Endothelial cell of umbilical vein (primary cell): ENCODE measurements around the gene RELN. TPM values are rescaled to one million over a fixed set of nuclear protein-coding genes. Genes with fewer than 3 reads are reported as not detected.

Experiments
- BruUV-seq: library from RNA; stranded (reverse); fragments of 400-500 nt; replicated peaks from 2 replicates; lab custom pipeline; 2021; lab: Mats Ljungman, UMichigan
- CTCF ChIA-PET: fragments of 300-600, 350-600 bp; sonication (Branson Sonifier 250); formaldehyde crosslinking; loops from one replicate; lab custom pipeline; 2021; ENCODE audit warnings: antibody characterized with exemption, inconsistent platforms; lab: Charles Lee
- POLR2A ChIA-PET: fragments of 300-600, 350-600 bp; sonication (Branson Sonifier 250); formaldehyde crosslinking; loops from one replicate; lab custom pipeline; 2021; ENCODE audit warnings: antibody characterized with exemption, inconsistent platforms; lab: Charles Lee
- DNase-seq: peaks from one replicate; pipeline ENCODE4 v3.0.0-alpha.2; 2011; ENCODE audit warnings: low read depth, low spot score
- FAIRE-seq: peaks from 2 replicates; lab custom pipeline; 2011; peaks lifted over from hg19 to GRCh38; lab: Jason Lieb, UNC
- H2AFZ ChIP-seq: 2 replicates; pipeline ENCODE4 v1.6.0; 2012; ENCODE audit warnings: low read depth, low read length, control low read depth, inconsistent platforms
- H3K27ac ChIP-seq: 2 replicates; pipeline ENCODE4 v1.5.1; 2011; ENCODE audit warnings: low read depth, mild to moderate bottlenecking, control low read depth, low read length, moderate library complexity; ENCODE audit not compliant: insufficient read depth
- H3K27me3 ChIP-seq, 2 experiments: 2 replicates each; pipeline versions ENCODE4 v1.6.0 to v1.6.1; 2011; ENCODE audit warnings: low read length in 2 of 2, mixed read lengths in 1 of 2; ENCODE audit not compliant: control insufficient read depth in 2 of 2, insufficient read depth in 2 of 2
- H3K36me3 ChIP-seq, 2 experiments: 2 replicates in 1 of 2; 3 replicates in 1 of 2; pipeline ENCODE4 v1.5.1; 2011; ENCODE audit warnings: low read length in 2 of 2, mild to moderate bottlenecking in 1 of 2, moderate library complexity in 1 of 2; ENCODE audit not compliant: control insufficient read depth in 2 of 2, insufficient read depth in 2 of 2; ENCODE audit errors: extremely low read depth in 1 of 2
- H3K4me1 ChIP-seq: 3 replicates; pipeline ENCODE4 v1.5.1; 2011; ENCODE audit warnings: mild to moderate bottlenecking, low read length; ENCODE audit not compliant: control insufficient read depth, insufficient read depth; ENCODE audit errors: extremely low read depth
- H3K4me2 ChIP-seq: 2 replicates; pipeline ENCODE4 v1.6.1; 2011; ENCODE audit warnings: low read length, control low read depth, mixed read lengths; ENCODE audit not compliant: insufficient read depth
- H3K4me3 ChIP-seq, 3 experiments: fragments of 200-600 bp in 1 of 3; sonication (generic), shearing (Covaris generic) in 1 of 3; replicated peaks in 1 of 3; 2 replicates each; pipeline ENCODE4 v1.5.1; 2011 to 2016; ENCODE audit warnings: control low read depth in 3 of 3, low read length in 3 of 3, mild to moderate bottlenecking in 2 of 3, inconsistent platforms in 1 of 3, low read depth in 1 of 3, moderate library complexity in 1 of 3; ENCODE audit not compliant: insufficient read depth in 1 of 3
- H3K79me2 ChIP-seq: 2 replicates; pipeline ENCODE4 v1.6.0; 2012; ENCODE audit warnings: low read length, inconsistent platforms; ENCODE audit not compliant: control insufficient read depth, insufficient read depth
- H3K9ac ChIP-seq: replicated peaks from 2 replicates; pipeline ENCODE3; 2011; ENCODE audit warnings: low read length, control low read depth; ENCODE audit not compliant: insufficient read depth; ENCODE audit errors: extremely low read depth
- H3K9me1 ChIP-seq: replicated peaks from 3 replicates; pipeline ENCODE4 v1.6.0; 2011; ENCODE audit warnings: mild to moderate bottlenecking, low read length; ENCODE audit not compliant: control insufficient read depth, insufficient read depth; ENCODE audit errors: extremely low read depth
- H3K9me3 ChIP-seq: replicated peaks from 2 replicates; pipeline ENCODE4 v1.5.1; 2012; ENCODE audit warnings: low read length, inconsistent platforms; ENCODE audit not compliant: control insufficient read depth, insufficient read depth
- H4K20me1 ChIP-seq: replicated peaks from 2 replicates; pipeline ENCODE3; 2011; ENCODE audit warnings: mild to moderate bottlenecking, low read length; ENCODE audit not compliant: control insufficient read depth, insufficient read depth; ENCODE audit errors: extremely low read depth
- EZH2 ChIP-seq: IDR thresholded peaks from 2 replicates; pipeline ENCODE4 v1.6.1; 2012; ENCODE audit warnings: borderline replicate concordance, low read depth, mild to moderate bottlenecking, moderate library complexity, low read length, inconsistent platforms; ENCODE audit not compliant: severe bottlenecking
- FOS ChIP-seq: IDR thresholded peaks from 2 replicates; pipeline ENCODE4 v1.6.1; 2011; ENCODE audit warnings: mild to moderate bottlenecking, low read length, moderate library complexity, borderline replicate concordance; ENCODE audit not compliant: insufficient read depth
- GATA2 ChIP-seq: IDR thresholded peaks from 2 replicates; pipeline ENCODE4 v1.7.0; 2011; ENCODE audit warnings: low read depth, mild to moderate bottlenecking, moderate library complexity, mixed read lengths, low read length; ENCODE audit not compliant: insufficient read length, insufficient read depth
- JUN ChIP-seq: IDR thresholded peaks from 2 replicates; pipeline ENCODE4 v1.6.1; 2011; ENCODE audit warnings: borderline replicate concordance, low read depth; ENCODE audit not compliant: insufficient read length, insufficient read depth
- MYC ChIP-seq: IDR thresholded peaks from one replicate; pipeline ENCODE4 v1.6.1; 2011; ENCODE audit warnings: mild to moderate bottlenecking, low read depth, low read length
- POLR2A ChIP-seq: IDR thresholded peaks from 2 replicates; pipeline ENCODE4 v1.6.1; 2012; ENCODE audit warnings: low read depth, mild to moderate bottlenecking, control low read depth, low read length
- POLR2AphosphoS5 ChIP-seq: IDR thresholded peaks from 2 replicates; pipeline ENCODE4 v1.6.1; 2012; ENCODE audit warnings: low read depth, mild to moderate bottlenecking, control low read depth, low read length, moderate library complexity; ENCODE audit not compliant: insufficient read depth
- dilution Hi-C: fragments of 300-500 bp; cut with MboI; formaldehyde crosslinking; loops from one replicate; pipeline ENCODE4 v1.15.0; 2019; ENCODE audit warnings: low sequenced_read_pairs; ENCODE audit not compliant: extremely low pct_ligation_motif_present
- intact Hi-C: fragments of 100-400 bp; cut with micrococcal nuclease; formaldehyde crosslinking; loops from one replicate; pipeline ENCODE4 v1.10.0; 2022
- polyA plus RNA-seq, 4 experiments: library from polyadenylated mRNA; depleted of rRNA in 3 of 4; stranded (reverse) in 3 of 4; unstranded in 1 of 4; fragments of >200 nt; gene quantifications; 2 replicates each; pipeline versions ENCODE4 v1.2.1 to v1.2.3, GENCODE V29; 2011 to 2012; ENCODE audit warnings: missing spikeins in 1 of 4
- total RNA-seq: library from RNA; stranded (reverse); gene quantifications from 2 replicates; pipeline ENCODE4 v1.2.3, GENCODE V29; 2021
- TF ChIP-seq, protein P1 (sequence below), 2 donors: IDR thresholded peaks; 1 replicate in 1 of 2; 2 replicates in 1 of 2; pipeline ENCODE4 v1.5.1; 2011; ENCODE audit warnings: low read length in 2 of 2, mild to moderate bottlenecking in 2 of 2, moderate library complexity in 2 of 2, control low read depth in 1 of 2, inconsistent platforms in 1 of 2, low read depth in 1 of 2; ENCODE audit not compliant: insufficient read depth in 1 of 2; ENCODE audit errors: extremely low read depth in 1 of 2
- TF ChIP-seq, protein P2 (sequence below): IDR thresholded peaks from 2 replicates; pipeline ENCODE4 v1.6.1; 2011; ENCODE audit not compliant: insufficient read depth, insufficient read length

The RELN gene
- total and polyA plus RNA-seq, 2 donors (not counting 3 experiments of a cell fraction or from before 2014, with no cell fraction given), result 0.15 to 0.22 TPM

DNA sequence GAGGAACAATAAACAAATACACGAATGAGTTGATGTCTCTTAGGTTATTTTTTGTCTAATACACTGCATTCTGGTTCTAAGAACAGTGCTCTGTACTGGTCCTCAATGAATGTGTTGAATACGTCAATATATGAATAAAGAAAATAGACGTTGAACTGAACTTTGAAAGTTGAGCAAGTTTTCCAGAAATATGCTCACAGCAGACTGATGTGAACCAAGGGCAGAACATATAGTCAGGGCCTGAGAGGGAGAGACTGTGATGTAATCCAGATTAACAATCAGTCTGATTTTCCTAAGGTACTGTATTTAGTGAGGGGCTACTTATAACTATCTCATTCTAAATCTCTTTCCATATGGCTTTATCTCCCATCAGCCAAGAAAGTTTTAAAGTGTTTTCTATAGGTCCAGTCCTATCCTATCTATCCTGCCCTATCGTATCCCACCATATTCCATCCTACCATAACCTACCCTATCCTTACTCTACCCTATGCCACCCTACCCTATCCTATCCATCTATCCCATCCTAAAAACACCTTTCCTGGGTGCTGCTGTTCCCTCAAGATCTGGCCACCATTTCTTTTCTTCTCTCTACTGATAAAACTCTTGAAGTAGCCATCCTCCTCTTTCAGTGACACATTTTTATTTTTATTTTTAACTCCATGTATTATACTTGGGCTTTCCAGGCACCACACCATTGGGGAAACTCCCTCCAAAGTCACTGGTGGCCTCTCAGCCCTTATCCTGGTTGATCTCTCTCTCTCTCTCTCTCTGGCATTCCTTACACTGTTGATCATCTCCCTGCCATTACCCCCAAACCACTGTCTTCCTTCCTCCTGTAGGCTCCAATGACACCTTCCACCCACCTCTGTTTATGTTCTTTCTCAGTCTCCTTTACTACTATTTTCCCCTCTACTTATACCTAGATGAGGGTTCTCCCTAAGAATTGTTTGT, 331.1 kb downstream of the RELN start:
- POLR2A ChIA-PET, result no interaction called here
- no peaks in the 10 kb centered on the region for H3K36me3 ChIP-seq
- no peaks in the 10 kb centered on the region for H3K27me3 ChIP-seq
- H3K4me1 ChIP-seq, result peaks cover 3% of the 10 kb centered on the region
- H4K20me1 ChIP-seq, result no peaks in the 10 kb centered on the region
- CTCF ChIA-PET, result no interaction called here
- no peaks in the 10 kb centered on the region for H3K9me1 ChIP-seq
- dilution Hi-C loops, result no loop called here
- no peak overlapping the region for H3K4me2 ChIP-seq
- H3K9ac ChIP-seq, result no peak overlapping the region
- no peak overlapping the region for H2AFZ ChIP-seq
- no peak for TF ChIP-seq POLR2AphosphoS5
- no peak for TF ChIP-seq EZH2
- no peak for TF ChIP-seq FOS
- no peak for TF ChIP-seq JUN
- no peak for TF ChIP-seq GATA2
- TF ChIP-seq MYC, result no peak
- TF ChIP-seq, protein P1, sequence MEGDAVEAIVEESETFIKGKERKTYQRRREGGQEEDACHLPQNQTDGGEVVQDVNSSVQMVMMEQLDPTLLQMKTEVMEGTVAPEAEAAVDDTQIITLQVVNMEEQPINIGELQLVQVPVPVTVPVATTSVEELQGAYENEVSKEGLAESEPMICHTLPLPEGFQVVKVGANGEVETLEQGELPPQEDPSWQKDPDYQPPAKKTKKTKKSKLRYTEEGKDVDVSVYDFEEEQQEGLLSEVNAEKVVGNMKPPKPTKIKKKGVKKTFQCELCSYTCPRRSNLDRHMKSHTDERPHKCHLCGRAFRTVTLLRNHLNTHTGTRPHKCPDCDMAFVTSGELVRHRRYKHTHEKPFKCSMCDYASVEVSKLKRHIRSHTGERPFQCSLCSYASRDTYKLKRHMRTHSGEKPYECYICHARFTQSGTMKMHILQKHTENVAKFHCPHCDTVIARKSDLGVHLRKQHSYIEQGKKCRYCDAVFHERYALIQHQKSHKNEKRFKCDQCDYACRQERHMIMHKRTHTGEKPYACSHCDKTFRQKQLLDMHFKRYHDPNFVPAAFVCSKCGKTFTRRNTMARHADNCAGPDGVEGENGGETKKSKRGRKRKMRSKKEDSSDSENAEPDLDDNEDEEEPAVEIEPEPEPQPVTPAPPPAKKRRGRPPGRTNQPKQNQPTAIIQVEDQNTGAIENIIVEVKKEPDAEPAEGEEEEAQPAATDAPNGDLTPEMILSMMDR (IDR thresholded peaks at IDR 0.05; ENCODE audit: extremely low read depth in 1 of 2, insufficient read depth in 1 of 2, low read depth in 1 of 2, low read length in 2 of 2), result no peak
- TF ChIP-seq POLR2A, result no peak
- TF ChIP-seq, protein P2, sequence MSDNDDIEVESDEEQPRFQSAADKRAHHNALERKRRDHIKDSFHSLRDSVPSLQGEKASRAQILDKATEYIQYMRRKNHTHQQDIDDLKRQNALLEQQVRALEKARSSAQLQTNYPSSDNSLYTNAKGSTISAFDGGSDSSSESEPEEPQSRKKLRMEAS, result no peak
- no peak overlapping the region for H3K27ac ChIP-seq
- H3K4me3 ChIP-seq, result no peak overlapping the region
- no TSS peak for BruUV-seq
- FAIRE-seq, result no peak
- intact Hi-C loops, result loop anchor here (1.0 kb wide), 1 partner anchor 18 kb away; no protein-coding TSS in a partner anchor
- no peaks in the 10 kb centered on the region for H3K79me2 ChIP-seq
- no peaks in the 10 kb centered on the region for H3K9me3 ChIP-seq
- no peak for DNase-seq
